Activated T-helper 9 cell treated with anti-CD3 and anti-CD28 coated beads, Interleukin-2, amount 50 U/mL, for 16 hours (primary cell): ENCODE data around the gene NBPF26.
"Not testable (repeated sequence)": the region's sequence is repeated elsewhere in the genome, so short reads cannot be mapped to it uniquely, and the experiment has no call there.

Source experiments
- DNase-seq: peaks from one replicate; pipeline ENCODE4 v3.0.0-alpha.2; 2020; ENCODE audit warnings: low read depth

NBPF26 gene

DNA sequence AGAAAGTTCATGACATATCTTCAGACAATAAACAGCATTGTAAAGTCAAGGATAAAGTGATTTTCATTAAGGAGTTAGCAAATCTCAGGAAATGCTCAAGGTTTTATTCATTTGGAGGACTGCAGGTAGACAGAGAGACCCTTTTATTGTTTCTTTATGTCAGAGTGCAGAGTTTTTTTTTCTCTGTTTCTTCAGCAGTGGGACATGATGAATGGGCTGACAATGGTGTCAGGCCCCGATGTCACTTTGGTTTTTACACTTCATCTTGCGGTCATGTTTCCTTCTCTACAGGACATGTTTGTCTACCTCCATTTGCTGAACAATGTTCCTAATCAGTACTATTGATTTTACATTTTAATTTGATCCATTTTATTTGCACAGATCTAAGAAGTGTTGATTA lies 134.4 kb downstream of the NBPF26 start:
- not testable (repeated sequence) for DNase-seq

GRCh38 chr1:120859615-120860234 lies 136.0 kb downstream of the NBPF26 start:
- DNase-seq, result not testable (repeated sequence)

GRCh38 chr1:120878206-120878605 lies 154.5 kb downstream of the NBPF26 start:
- not testable (repeated sequence) for DNase-seq

GRCh38 chr1:120880056-120880455 lies 156.3 kb downstream of the NBPF26 start:
- not testable (repeated sequence) for DNase-seq

GRCh38 chr1:120881934-120882333 lies 158.2 kb downstream of the NBPF26 start:
- not testable (repeated sequence) for DNase-seq
